Endodermal cell (in vitro differentiated cells): ENCODE results near the gene WASF3. TPM values are rescaled to one million over a fixed set of nuclear protein-coding genes. Genes with fewer than 3 reads are reported as not detected.

Experiments
- DNase-seq: peaks from one replicate; pipeline ENCODE4 v3.0.0-alpha.2; 2017
- H3K27ac ChIP-seq: 2 replicates; pipeline ENCODE4 v1.5.1; 2013; ENCODE audit warnings: mild to moderate bottlenecking, low read depth, low read length, moderate library complexity
- H3K27me3 ChIP-seq: 2 replicates; pipeline ENCODE4 v1.6.1; 2013; ENCODE audit warnings: mild to moderate bottlenecking, low read length, moderate library complexity; ENCODE audit not compliant: insufficient read depth, control insufficient read depth, poor library complexity, severe bottlenecking
- H3K36me3 ChIP-seq: 2 replicates; pipeline ENCODE4 v1.7.0; 2013; ENCODE audit warnings: mild to moderate bottlenecking, low read length, moderate library complexity; ENCODE audit not compliant: control insufficient read depth, insufficient read depth
- H3K4me1 ChIP-seq: one replicate; pipeline ENCODE4 v1.7.0; 2013; ENCODE audit warnings: low read length; ENCODE audit not compliant: control insufficient read depth, insufficient read depth
- H3K4me3 ChIP-seq: 2 replicates; pipeline ENCODE4 v1.5.1; 2013; ENCODE audit warnings: mild to moderate bottlenecking, low read length, moderate library complexity
- H3K9ac ChIP-seq: 2 replicates; pipeline ENCODE4 v1.6.1; 2013; ENCODE audit warnings: mild to moderate bottlenecking, low read length, moderate library complexity; ENCODE audit not compliant: poor library complexity, severe bottlenecking; ENCODE audit errors: extremely low read depth
- H3K9me3 ChIP-seq: 2 replicates; pipeline ENCODE4 v1.6.1; 2013; ENCODE audit warnings: mild to moderate bottlenecking, low read length, moderate library complexity; ENCODE audit not compliant: control insufficient read depth
- H3K27ac Mint-ChIP-seq: 2 replicates; pipeline ENCODE4 v1.8.0; 2020; ENCODE audit warnings: mixed read lengths
- H3K27me3 Mint-ChIP-seq: 2 replicates; pipeline ENCODE4 v1.8.0; 2021; ENCODE audit warnings: mild to moderate bottlenecking, mixed read lengths; ENCODE audit not compliant: insufficient read depth
- H3K36me3 Mint-ChIP-seq: 2 replicates; pipeline ENCODE4 v1.8.0; 2020; ENCODE audit warnings: low read depth, mixed read lengths
- H3K4me1 Mint-ChIP-seq: 2 replicates; pipeline ENCODE4 v1.8.0; 2020; ENCODE audit warnings: mixed read lengths
- H3K4me3 Mint-ChIP-seq: 2 replicates; pipeline ENCODE4 v1.8.0; 2020; ENCODE audit warnings: mild to moderate bottlenecking, moderate library complexity, mixed read lengths
- H3K9me3 Mint-ChIP-seq: 2 replicates; pipeline ENCODE4 v1.8.0; 2020; ENCODE audit warnings: mild to moderate bottlenecking, mixed read lengths
- CTCF ChIP-seq: fragments of 200-600 bp; sonication (generic); conservative IDR thresholded peaks from 2 replicates; pipeline ENCODE4 v1.5.0; 2021; ENCODE audit warnings: antibody characterized with exemption, mild to moderate bottlenecking
- WGBS, 2 experiments: methylation state at CpG; one replicate each; pipeline versions ENCODE4 v1.1.5 to v1.1.7; 2013; ENCODE audit warnings: missing lambda C conversion rate in 2 of 2, mixed read lengths in 1 of 2; ENCODE audit not compliant: insufficient coverage in 1 of 2, insufficient read length in 1 of 2; 5-methylcytosine and 5-hydroxymethylcytosine counted together
- total RNA-seq, 2 donors: library from RNA; stranded (reverse); fragmentation: NEBNext Ultra II Directional in 1 of 2; extraction: Animal tissue kit (Norgen Biotek cat#: 25700) in 1 of 2; gene quantifications; 2 replicates in 1 of 2; 3 replicates in 1 of 2; pipeline ENCODE4 v1.2.1, GENCODE V29; 2021

Gene WASF3
- total RNA-seq, 2 donors from 2014 or later = 20.5 to 32.6 TPM

- Histone ChIP-seq H3K9me3 (peaks cover 13% of the 10 kb centered on the region), H3K36me3 (no peaks in the 10 kb centered on the region), H3K27me3 (no peaks in the 10 kb centered on the region), H3K27ac (no peak overlapping the region), H3K4me3 (no peak overlapping the region), H3K4me1 (no peaks in the 10 kb centered on the region), H3K9ac (no peak overlapping the region)
- Mint-ChIP-seq H3K4me1 (peaks cover 9% of the 10 kb centered on the region), H3K4me3 (no peak overlapping the region), H3K9me3 (peaks cover 29% of the 10 kb centered on the region), H3K36me3 (no peaks in the 10 kb centered on the region), H3K27ac (no peak overlapping the region), H3K27me3 (no peaks in the 10 kb centered on the region)
- WGBS, 2 experiments = 88 to 95% methylated on average over 6 of the region's 6 CpGs
- no peak for TF ChIP-seq CTCF
- DNase-seq = no peak
Measured at GRCh38 chr13:26513931-26514330, 43.6 kb upstream of the WASF3 start.

GRCh38 chr13:26515721-26516120, 41.8 kb upstream of the WASF3 start:
- no peak overlapping the region for H3K27ac ChIP-seq
- no peak overlapping the region for H3K9ac ChIP-seq
- H3K4me3 Mint-ChIP-seq = no peak overlapping the region
- H3K36me3 ChIP-seq = no peaks in the 10 kb centered on the region
- TF ChIP-seq CTCF = no peak
- H3K36me3 Mint-ChIP-seq = no peaks in the 10 kb centered on the region
- no peaks in the 10 kb centered on the region for H3K4me1 ChIP-seq
- H3K27me3 ChIP-seq = no peaks in the 10 kb centered on the region
- 79 to 83% methylated on average over 3 to 4 of the region's 4 CpGs for WGBS, 2 experiments
- H3K9me3 Mint-ChIP-seq = peaks cover 14% of the 10 kb centered on the region
- peaks cover 9% of the 10 kb centered on the region for H3K4me1 Mint-ChIP-seq
- no peaks in the 10 kb centered on the region for H3K9me3 ChIP-seq
- no peak overlapping the region for H3K4me3 ChIP-seq
- no peak for DNase-seq
- H3K27ac Mint-ChIP-seq = no peak overlapping the region
- no peaks in the 10 kb centered on the region for H3K27me3 Mint-ChIP-seq

GRCh38 chr13:26517936-26518335, 39.5 kb upstream of the WASF3 start:
- no peaks in the 10 kb centered on the region for H3K36me3 Mint-ChIP-seq
- H3K27me3 ChIP-seq = no peaks in the 10 kb centered on the region
- no peaks in the 10 kb centered on the region for H3K4me1 ChIP-seq
- no peak overlapping the region for H3K27ac Mint-ChIP-seq
- no peaks in the 10 kb centered on the region for H3K9me3 ChIP-seq
- H3K27me3 Mint-ChIP-seq = no peaks in the 10 kb centered on the region
- H3K4me3 ChIP-seq = no peak overlapping the region
- peaks cover 9% of the 10 kb centered on the region for H3K4me1 Mint-ChIP-seq
- no peaks in the 10 kb centered on the region for H3K36me3 ChIP-seq
- no peak overlapping the region for H3K9ac ChIP-seq
- no peaks in the 10 kb centered on the region for H3K9me3 Mint-ChIP-seq
- TF ChIP-seq CTCF = no peak
- H3K27ac ChIP-seq = no peak overlapping the region
- no peak for DNase-seq
- no peak overlapping the region for H3K4me3 Mint-ChIP-seq
- 92 to 94% methylated on average over 2 of the region's 2 CpGs for WGBS, 2 experiments
